DND-41 (cell line): ENCODE measurements around the gene OPCML.

Experiments
- ATAC-seq: fragments of 200-7000 bp; cut with Tn5 transposase; 3 replicates; pipeline ENCODE4 v1.9.1; 2021; ENCODE audit warnings: low read depth; ENCODE audit not compliant: insufficient read depth
- DNase-seq: peaks from one replicate; pipeline ENCODE4 v3.0.0-alpha.2; 2020
- H2AFZ ChIP-seq: 2 replicates; pipeline ENCODE4 v1.6.0; 2012; ENCODE audit warnings: low read depth, low read length
- H3K27ac ChIP-seq: 2 replicates; pipeline ENCODE4 v1.5.1; 2012; ENCODE audit warnings: low read length, inconsistent platforms
- H3K27me3 ChIP-seq: fragments of 200-600 bp; sonication (generic); 2 replicates; pipeline ENCODE4 v1.6.0; 2012; ENCODE audit warnings: low read length, mild to moderate bottlenecking, inconsistent platforms; ENCODE audit not compliant: insufficient read depth, poor library complexity
- H3K36me3 ChIP-seq: 2 replicates; pipeline ENCODE4 v1.5.1; 2012; ENCODE audit warnings: low read length, inconsistent platforms; ENCODE audit not compliant: insufficient read depth
- H3K4me1 ChIP-seq: 2 replicates; pipeline ENCODE4 v1.5.1; 2012; ENCODE audit warnings: mild to moderate bottlenecking, low read length; ENCODE audit not compliant: insufficient read depth
- H3K4me2 ChIP-seq: 2 replicates; pipeline ENCODE4 v1.6.0; 2012; ENCODE audit warnings: mild to moderate bottlenecking, moderate library complexity, low read length, inconsistent platforms; ENCODE audit not compliant: insufficient read depth
- H3K4me3 ChIP-seq, 2 experiments: fragments of 200-600 bp in 1 of 2; shearing (Covaris generic) in 1 of 2; 2 replicates each; pipeline ENCODE4 v1.5.1; 2012 to 2016; ENCODE audit warnings: inconsistent platforms in 2 of 2, low read length in 2 of 2, mild to moderate bottlenecking in 2 of 2, low read depth in 1 of 2, moderate library complexity in 1 of 2
- H3K79me2 ChIP-seq: 2 replicates; pipeline ENCODE4 v1.6.0; 2012; ENCODE audit warnings: low read length, inconsistent platforms; ENCODE audit not compliant: insufficient read depth
- H3K9ac ChIP-seq: 2 replicates; pipeline ENCODE4 v1.6.0; 2012; ENCODE audit warnings: low read depth, mild to moderate bottlenecking, inconsistent platforms, low read length, moderate library complexity
- H3K9me3 ChIP-seq: 2 replicates; pipeline ENCODE4 v1.5.1; 2012; ENCODE audit warnings: low read length, moderate library complexity, mild to moderate bottlenecking, inconsistent platforms; ENCODE audit not compliant: insufficient read depth, severe bottlenecking
- H4K20me1 ChIP-seq: 2 replicates; pipeline ENCODE4 v1.6.0; 2012; ENCODE audit warnings: low read length; ENCODE audit not compliant: insufficient read depth
- CTCF ChIP-seq: IDR thresholded peaks from 2 replicates; pipeline ENCODE4 v1.5.1; 2012; ENCODE audit warnings: borderline replicate concordance, low read length, moderate library complexity, mild to moderate bottlenecking; ENCODE audit not compliant: poor library complexity, severe bottlenecking; ENCODE audit errors: extremely low read depth
- EZH2 ChIP-seq: IDR thresholded peaks from 3 replicates; pipeline ENCODE4 v1.6.1; 2012; ENCODE audit warnings: borderline replicate concordance, low read depth, mild to moderate bottlenecking, moderate library complexity, low read length, inconsistent platforms; ENCODE audit not compliant: severe bottlenecking

OPCML gene

GRCh38 chr11:132655187-132655855, 877.0 kb downstream of the OPCML start:
- Histone ChIP-seq H3K9ac (no peak overlapping the region), H3K36me3 (no peaks in the 10 kb centered on the region), H3K79me2 (no peaks in the 10 kb centered on the region), H3K9me3 (no peaks in the 10 kb centered on the region), H2AFZ (no peak overlapping the region), H4K20me1 (no peaks in the 10 kb centered on the region), H3K27me3 (no peaks in the 10 kb centered on the region), H3K4me3 (no peak overlapping the region), H3K4me2 (no peak overlapping the region), H3K4me1 (no peaks in the 10 kb centered on the region), H3K27ac (no peak overlapping the region)
- ATAC-seq, result no peak
- no peak for TF ChIP-seq CTCF
- TF ChIP-seq EZH2, result no peak
- no peak for DNase-seq

- Histone ChIP-seq H3K4me1 (no peaks in the 10 kb centered on the region), H3K9me3 (no peaks in the 10 kb centered on the region), H3K9ac (no peak overlapping the region), H3K79me2 (no peaks in the 10 kb centered on the region), H3K36me3 (no peaks in the 10 kb centered on the region), H2AFZ (no peak overlapping the region), H3K27me3 (no peaks in the 10 kb centered on the region), H4K20me1 (no peaks in the 10 kb centered on the region), H3K27ac (no peak overlapping the region), H3K4me2 (no peak overlapping the region), H3K4me3 (no peak overlapping the region)
- ATAC-seq, result no peak
- no peak for DNase-seq
- TF ChIP-seq EZH2, result no peak
- no peak for TF ChIP-seq CTCF
Measured at GRCh38 chr11:132653237-132653636, 879.1 kb downstream of the OPCML start.

- Histone ChIP-seq H3K9me3 (no peaks in the 10 kb centered on the region), H3K9ac (no peak overlapping the region), H3K4me3 (no peak overlapping the region), H3K4me1 (no peaks in the 10 kb centered on the region), H2AFZ (no peak overlapping the region), H3K27me3 (no peaks in the 10 kb centered on the region), H4K20me1 (no peaks in the 10 kb centered on the region), H3K79me2 (no peaks in the 10 kb centered on the region), H3K36me3 (no peaks in the 10 kb centered on the region), H3K27ac (no peak overlapping the region), H3K4me2 (no peak overlapping the region)
- DNase-seq, result no peak
- no peak for TF ChIP-seq EZH2
- TF ChIP-seq CTCF, result no peak
- ATAC-seq, result no peak
Measured at GRCh38 chr11:132650969-132651720, 881.2 kb downstream of the OPCML start.

- H3K27me3 ChIP-seq, result no peaks in the 10 kb centered on the region
- H4K20me1 ChIP-seq, result no peaks in the 10 kb centered on the region
- no peak overlapping the region for H3K27ac ChIP-seq
- no peaks in the 10 kb centered on the region for H3K4me1 ChIP-seq
- no peak for ATAC-seq
- TF ChIP-seq CTCF, result no peak
- no peak for TF ChIP-seq EZH2
- H3K4me3 ChIP-seq, result no peak overlapping the region
- DNase-seq, result no peak
- H3K79me2 ChIP-seq, result no peaks in the 10 kb centered on the region
- H2AFZ ChIP-seq, result no peak overlapping the region
- H3K36me3 ChIP-seq, result no peaks in the 10 kb centered on the region
- H3K4me2 ChIP-seq, result no peak overlapping the region
- H3K9me3 ChIP-seq, result no peaks in the 10 kb centered on the region
- H3K9ac ChIP-seq, result no peak overlapping the region
Measured at GRCh38 chr11:132649277-132649676, 883.0 kb downstream of the OPCML start.
